Endothelial cell of umbilical vein (primary cell): ENCODE data around the gene CES5A. TPM values are rescaled to one million over a fixed set of nuclear protein-coding genes. Genes with fewer than 3 reads are reported as not detected.

Experiments used
- BruUV-seq: library from RNA; stranded (reverse); fragments of 400-500 nt; replicated peaks from 2 replicates; lab custom pipeline; 2021; lab: Mats Ljungman, UMichigan
- CTCF ChIA-PET: fragments of 300-600, 350-600 bp; sonication (Branson Sonifier 250); formaldehyde crosslinking; loops from one replicate; lab custom pipeline; 2021; ENCODE audit warnings: antibody characterized with exemption, inconsistent platforms; lab: Charles Lee
- POLR2A ChIA-PET: fragments of 300-600, 350-600 bp; sonication (Branson Sonifier 250); formaldehyde crosslinking; loops from one replicate; lab custom pipeline; 2021; ENCODE audit warnings: antibody characterized with exemption, inconsistent platforms; lab: Charles Lee
- DNase-seq: peaks from one replicate; pipeline ENCODE4 v3.0.0-alpha.2; 2011; ENCODE audit warnings: low read depth, low spot score
- FAIRE-seq: peaks from 2 replicates; lab custom pipeline; 2011; peaks lifted over from hg19 to GRCh38; lab: Jason Lieb, UNC
- H2AFZ ChIP-seq: 2 replicates; pipeline ENCODE4 v1.6.0; 2012; ENCODE audit warnings: low read depth, low read length, control low read depth, inconsistent platforms
- H3K27ac ChIP-seq: 2 replicates; pipeline ENCODE4 v1.5.1; 2011; ENCODE audit warnings: low read depth, mild to moderate bottlenecking, control low read depth, low read length, moderate library complexity; ENCODE audit not compliant: insufficient read depth
- H3K27me3 ChIP-seq, 2 experiments: 2 replicates each; pipeline versions ENCODE4 v1.6.0 to v1.6.1; 2011; ENCODE audit warnings: low read length in 2 of 2, mixed read lengths in 1 of 2; ENCODE audit not compliant: control insufficient read depth in 2 of 2, insufficient read depth in 2 of 2
- H3K36me3 ChIP-seq, 2 experiments: 2 replicates in 1 of 2; 3 replicates in 1 of 2; pipeline ENCODE4 v1.5.1; 2011; ENCODE audit warnings: low read length in 2 of 2, mild to moderate bottlenecking in 1 of 2, moderate library complexity in 1 of 2; ENCODE audit not compliant: control insufficient read depth in 2 of 2, insufficient read depth in 2 of 2; ENCODE audit errors: extremely low read depth in 1 of 2
- H3K4me1 ChIP-seq: 3 replicates; pipeline ENCODE4 v1.5.1; 2011; ENCODE audit warnings: mild to moderate bottlenecking, low read length; ENCODE audit not compliant: control insufficient read depth, insufficient read depth; ENCODE audit errors: extremely low read depth
- H3K4me2 ChIP-seq: 2 replicates; pipeline ENCODE4 v1.6.1; 2011; ENCODE audit warnings: low read length, control low read depth, mixed read lengths; ENCODE audit not compliant: insufficient read depth
- H3K4me3 ChIP-seq, 3 experiments: fragments of 200-600 bp in 1 of 3; sonication (generic), shearing (Covaris generic) in 1 of 3; replicated peaks in 1 of 3; 2 replicates each; pipeline ENCODE4 v1.5.1; 2011 to 2016; ENCODE audit warnings: control low read depth in 3 of 3, low read length in 3 of 3, mild to moderate bottlenecking in 2 of 3, inconsistent platforms in 1 of 3, low read depth in 1 of 3, moderate library complexity in 1 of 3; ENCODE audit not compliant: insufficient read depth in 1 of 3
- H3K79me2 ChIP-seq: 2 replicates; pipeline ENCODE4 v1.6.0; 2012; ENCODE audit warnings: low read length, inconsistent platforms; ENCODE audit not compliant: control insufficient read depth, insufficient read depth
- H3K9ac ChIP-seq: replicated peaks from 2 replicates; pipeline ENCODE3; 2011; ENCODE audit warnings: low read length, control low read depth; ENCODE audit not compliant: insufficient read depth; ENCODE audit errors: extremely low read depth
- H3K9me1 ChIP-seq: replicated peaks from 3 replicates; pipeline ENCODE4 v1.6.0; 2011; ENCODE audit warnings: mild to moderate bottlenecking, low read length; ENCODE audit not compliant: control insufficient read depth, insufficient read depth; ENCODE audit errors: extremely low read depth
- H3K9me3 ChIP-seq: replicated peaks from 2 replicates; pipeline ENCODE4 v1.5.1; 2012; ENCODE audit warnings: low read length, inconsistent platforms; ENCODE audit not compliant: control insufficient read depth, insufficient read depth
- H4K20me1 ChIP-seq: replicated peaks from 2 replicates; pipeline ENCODE3; 2011; ENCODE audit warnings: mild to moderate bottlenecking, low read length; ENCODE audit not compliant: control insufficient read depth, insufficient read depth; ENCODE audit errors: extremely low read depth
- CTCF ChIP-seq, 2 donors: IDR thresholded peaks; 1 replicate in 1 of 2; 2 replicates in 1 of 2; pipeline ENCODE4 v1.5.1; 2011; ENCODE audit warnings: low read length in 2 of 2, mild to moderate bottlenecking in 2 of 2, moderate library complexity in 2 of 2, control low read depth in 1 of 2, inconsistent platforms in 1 of 2, low read depth in 1 of 2; ENCODE audit not compliant: insufficient read depth in 1 of 2; ENCODE audit errors: extremely low read depth in 1 of 2
- EZH2 ChIP-seq: IDR thresholded peaks from 2 replicates; pipeline ENCODE4 v1.6.1; 2012; ENCODE audit warnings: borderline replicate concordance, low read depth, mild to moderate bottlenecking, moderate library complexity, low read length, inconsistent platforms; ENCODE audit not compliant: severe bottlenecking
- FOS ChIP-seq: IDR thresholded peaks from 2 replicates; pipeline ENCODE4 v1.6.1; 2011; ENCODE audit warnings: mild to moderate bottlenecking, low read length, moderate library complexity, borderline replicate concordance; ENCODE audit not compliant: insufficient read depth
- GATA2 ChIP-seq: IDR thresholded peaks from 2 replicates; pipeline ENCODE4 v1.7.0; 2011; ENCODE audit warnings: low read depth, mild to moderate bottlenecking, moderate library complexity, mixed read lengths, low read length; ENCODE audit not compliant: insufficient read length, insufficient read depth
- JUN ChIP-seq: IDR thresholded peaks from 2 replicates; pipeline ENCODE4 v1.6.1; 2011; ENCODE audit warnings: borderline replicate concordance, low read depth; ENCODE audit not compliant: insufficient read length, insufficient read depth
- MAX ChIP-seq: IDR thresholded peaks from 2 replicates; pipeline ENCODE4 v1.6.1; 2011; ENCODE audit not compliant: insufficient read depth, insufficient read length
- MYC ChIP-seq: IDR thresholded peaks from one replicate; pipeline ENCODE4 v1.6.1; 2011; ENCODE audit warnings: mild to moderate bottlenecking, low read depth, low read length
- POLR2A ChIP-seq: IDR thresholded peaks from 2 replicates; pipeline ENCODE4 v1.6.1; 2012; ENCODE audit warnings: low read depth, mild to moderate bottlenecking, control low read depth, low read length
- POLR2AphosphoS5 ChIP-seq: IDR thresholded peaks from 2 replicates; pipeline ENCODE4 v1.6.1; 2012; ENCODE audit warnings: low read depth, mild to moderate bottlenecking, control low read depth, low read length, moderate library complexity; ENCODE audit not compliant: insufficient read depth
- dilution Hi-C: fragments of 300-500 bp; cut with MboI; formaldehyde crosslinking; loops from one replicate; pipeline ENCODE4 v1.15.0; 2019; ENCODE audit warnings: low sequenced_read_pairs; ENCODE audit not compliant: extremely low pct_ligation_motif_present
- intact Hi-C: fragments of 100-400 bp; cut with micrococcal nuclease; formaldehyde crosslinking; loops from one replicate; pipeline ENCODE4 v1.10.0; 2022
- polyA plus RNA-seq, 4 experiments: library from polyadenylated mRNA; depleted of rRNA in 3 of 4; stranded (reverse) in 3 of 4; unstranded in 1 of 4; fragments of >200 nt; gene quantifications; 2 replicates each; pipeline versions ENCODE4 v1.2.1 to v1.2.3, GENCODE V29; 2011 to 2012; ENCODE audit warnings: missing spikeins in 1 of 4
- total RNA-seq: library from RNA; stranded (reverse); gene quantifications from 2 replicates; pipeline ENCODE4 v1.2.3, GENCODE V29; 2021

Gene CES5A
- total and polyA plus RNA-seq, 2 donors (not counting 3 experiments of a cell fraction or from before 2014, with no cell fraction given) = not detected

- Histone ChIP-seq H3K79me2 (no peaks in the 10 kb centered on the region), H3K9ac (no peak overlapping the region), H3K27me3 (no peaks in the 10 kb centered on the region), H4K20me1 (no peaks in the 10 kb centered on the region), H3K9me3 (no peaks in the 10 kb centered on the region), H3K36me3 (no peaks in the 10 kb centered on the region), H2AFZ (no peak overlapping the region), H3K9me1 (no peaks in the 10 kb centered on the region), H3K27ac (no peak overlapping the region), H3K4me3 (no peak overlapping the region), H3K4me1 (no peaks in the 10 kb centered on the region), H3K4me2 (no peak overlapping the region)
- dilution Hi-C loops = no loop called here
- intact Hi-C loops = no loop called here
- ChIA-PET POLR2A (no interaction called here), CTCF (no interaction called here)
- no peak for TF ChIP-seq GATA2
- no peak for FAIRE-seq
- BruUV-seq = no TSS peak
- DNase-seq = no peak
Measured at GRCh38 chr16:55853114-55853513, 22.1 kb downstream of the CES5A start.

- no peak overlapping the region for H3K4me2 ChIP-seq
- no peak overlapping the region for H3K9ac ChIP-seq
- no peaks in the 10 kb centered on the region for H3K79me2 ChIP-seq
- H2AFZ ChIP-seq = no peak overlapping the region
- no peak for TF ChIP-seq POLR2AphosphoS5
- no peak for TF ChIP-seq POLR2A
- no peak for TF ChIP-seq MAX
- no peak for TF ChIP-seq CTCF (IDR thresholded peaks at IDR 0.05; ENCODE audit: extremely low read depth in 1 of 2, insufficient read depth in 1 of 2, low read depth in 1 of 2, low read length in 2 of 2)
- TF ChIP-seq EZH2 = no peak
- TF ChIP-seq FOS = no peak
- no peak for TF ChIP-seq MYC
- no peak for TF ChIP-seq JUN
- no peak for TF ChIP-seq GATA2
- no peaks in the 10 kb centered on the region for H4K20me1 ChIP-seq
- DNase-seq = no peak
- no peaks in the 10 kb centered on the region for H3K9me3 ChIP-seq
- CTCF ChIA-PET = interaction anchor here (1.2 kb wide), 1 partner anchor 10 kb away, joined by 3 read pairs; no protein-coding TSS in a partner anchor
- H3K9me1 ChIP-seq = no peaks in the 10 kb centered on the region
- H3K36me3 ChIP-seq = no peaks in the 10 kb centered on the region
- no peak for FAIRE-seq
- no TSS peak for BruUV-seq
- POLR2A ChIA-PET = no interaction called here
- H3K27ac ChIP-seq = no peak overlapping the region
- intact Hi-C loops (loop anchor here (10.0 kb wide), 1 partner anchor 465 kb away; no protein-coding TSS in a partner anchor), dilution Hi-C loops (loop anchor here (25.0 kb wide), 1 partner anchor 112 kb away; no protein-coding TSS in a partner anchor)
- no peak overlapping the region for H3K4me3 ChIP-seq
- H3K4me1 ChIP-seq = no peaks in the 10 kb centered on the region
- H3K27me3 ChIP-seq = no peaks in the 10 kb centered on the region
Measured at GRCh38 chr16:55849536-55849935, 25.6 kb downstream of the CES5A start.
